Measurements from ENCODE around the gene HINFP. TPM values are rescaled to one million over a fixed set of nuclear protein-coding genes. Genes with fewer than 3 reads are reported as not detected.

The HINFP gene, protein sequence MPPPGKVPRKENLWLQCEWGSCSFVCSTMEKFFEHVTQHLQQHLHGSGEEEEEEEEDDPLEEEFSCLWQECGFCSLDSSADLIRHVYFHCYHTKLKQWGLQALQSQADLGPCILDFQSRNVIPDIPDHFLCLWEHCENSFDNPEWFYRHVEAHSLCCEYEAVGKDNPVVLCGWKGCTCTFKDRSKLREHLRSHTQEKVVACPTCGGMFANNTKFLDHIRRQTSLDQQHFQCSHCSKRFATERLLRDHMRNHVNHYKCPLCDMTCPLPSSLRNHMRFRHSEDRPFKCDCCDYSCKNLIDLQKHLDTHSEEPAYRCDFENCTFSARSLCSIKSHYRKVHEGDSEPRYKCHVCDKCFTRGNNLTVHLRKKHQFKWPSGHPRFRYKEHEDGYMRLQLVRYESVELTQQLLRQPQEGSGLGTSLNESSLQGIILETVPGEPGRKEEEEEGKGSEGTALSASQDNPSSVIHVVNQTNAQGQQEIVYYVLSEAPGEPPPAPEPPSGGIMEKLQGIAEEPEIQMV
- 13.3 TPM for total RNA-seq
- long read RNA-seq, transcript HINFP-201 (10 exons, 3,163 nt), result major isoform, 10 of 18 reads
- long read RNA-seq, partial matches to known transcripts, result 3 of 18 reads
- long read RNA-seq, other reads (novel, unspliced or antisense), result 5 of 18 reads

DNA sequence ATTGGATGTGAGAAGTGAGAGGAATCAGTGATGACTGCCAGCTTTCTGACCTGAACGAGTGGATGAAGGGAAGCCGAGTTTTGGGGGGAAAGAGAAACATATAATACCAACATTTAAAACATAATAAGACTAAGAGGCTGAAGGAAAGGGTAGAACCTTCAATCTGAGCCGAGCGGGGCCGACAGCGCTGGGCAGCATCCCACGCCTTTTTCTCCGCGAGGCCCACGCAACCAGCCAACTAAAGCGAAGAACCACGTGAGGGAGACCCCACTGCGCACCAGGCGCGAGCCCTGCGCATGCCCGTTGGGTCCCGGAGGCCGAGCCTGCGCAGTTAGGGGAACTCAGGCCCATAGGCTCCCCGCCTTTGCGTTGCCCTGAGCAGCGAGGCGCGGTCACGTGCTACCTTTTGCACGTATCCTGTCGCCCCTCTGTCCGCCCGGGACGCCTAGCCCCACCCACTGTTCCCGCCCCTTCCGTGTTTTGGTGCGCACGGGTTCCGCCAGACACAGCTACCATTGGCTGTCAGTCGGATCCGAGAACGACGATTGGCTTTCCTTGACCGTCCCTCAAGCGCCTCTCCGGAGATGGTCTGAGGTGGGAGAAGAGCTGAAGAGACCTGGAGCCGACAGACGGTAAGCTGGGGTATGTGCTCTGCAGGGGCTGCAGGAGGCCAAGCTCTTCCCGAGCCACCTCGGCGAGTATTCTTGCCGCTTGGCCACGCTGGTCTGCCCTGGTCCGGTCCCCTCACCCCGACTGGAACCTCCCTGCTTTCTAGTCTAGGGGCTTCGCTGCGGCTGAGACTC, at the start of gene HINFP:
Gene HINFP (plus strand): TSS at position 573 of the 803 bp plus-strand sequence. CDS start 5,365 bp downstream, outside the sequence.
- ATAC-seq (ENCODE audit: poor library complexity) (peak; percentile 100), DNase-seq (peak; percentile 100)
- intact Hi-C loops (cut with DNase I), result no loop called here

GRCh38 chr11:119077839-119078238, 43.5 kb upstream of the HINFP start:
- intact Hi-C loops (cut with DNase I), result no loop called here
- ATAC-seq (ENCODE audit: poor library complexity) (no peak), DNase-seq (no peak)

DNA sequence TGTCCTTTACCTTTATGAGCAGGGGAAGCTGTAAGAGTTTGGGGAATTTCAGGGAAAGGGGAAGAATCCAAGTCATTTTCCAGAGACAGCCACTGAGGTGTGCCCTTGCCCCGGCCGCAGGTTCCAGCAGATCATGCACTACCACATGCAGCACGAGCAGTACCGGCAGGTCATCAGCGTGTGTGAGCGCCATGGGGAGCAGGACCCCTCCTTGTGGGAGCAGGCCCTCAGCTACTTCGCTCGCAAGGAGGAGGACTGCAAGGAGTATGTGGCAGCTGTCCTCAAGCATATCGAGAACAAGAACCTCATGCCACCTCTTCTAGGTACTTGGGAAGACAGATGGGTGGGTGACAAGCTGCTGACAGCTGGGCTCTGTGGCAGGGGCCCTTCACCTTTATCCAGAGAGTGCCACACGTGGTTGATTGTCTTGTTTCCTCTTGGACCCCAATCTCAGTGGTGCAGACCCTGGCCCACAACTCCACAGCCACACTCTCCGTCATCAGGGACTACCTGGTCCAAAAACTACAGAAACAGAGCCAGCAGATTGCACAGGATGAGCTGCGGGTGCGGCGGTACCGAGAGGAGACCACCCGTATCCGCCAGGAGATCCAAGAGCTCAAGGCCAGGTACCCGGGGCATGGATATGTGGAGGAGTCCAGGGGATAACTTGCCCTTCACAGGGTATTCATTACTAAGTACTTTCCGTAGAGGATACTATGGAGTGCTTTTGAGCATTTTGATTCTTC, 42.5 kb upstream of the HINFP start:
- no peak for DNase-seq
- intact Hi-C loops (cut with DNase I), result no loop called here
- no peak for ATAC-seq (ENCODE audit: poor library complexity)

DNA sequence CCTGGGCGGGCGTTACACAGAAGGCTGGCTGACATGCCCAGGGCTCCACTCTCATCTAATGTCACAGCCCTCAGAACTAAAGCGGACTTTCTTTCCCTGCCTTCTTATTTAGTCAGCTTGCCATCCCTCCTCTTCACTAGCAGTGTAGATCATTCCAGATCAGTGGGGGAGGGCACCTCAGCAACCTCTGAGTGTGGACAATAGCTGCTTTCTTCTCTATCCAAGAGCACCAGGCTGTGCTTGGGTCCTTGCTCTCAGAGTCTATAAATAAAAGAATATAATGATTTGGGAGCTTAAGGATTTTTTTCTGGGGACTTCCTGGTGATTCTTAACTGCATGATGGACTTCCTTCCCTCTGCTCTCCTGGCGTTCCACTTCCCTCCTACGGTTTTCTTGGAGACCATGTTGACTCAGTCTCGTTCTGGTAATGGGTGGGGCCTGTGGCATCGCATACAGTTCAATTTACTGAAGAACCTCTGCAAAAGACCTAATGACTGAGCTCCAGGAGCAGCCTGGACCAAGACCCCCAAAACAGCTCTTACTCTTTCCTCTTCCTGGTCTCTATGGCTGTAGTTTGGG, 39.6 kb upstream of the HINFP start:
- ATAC-seq (ENCODE audit: poor library complexity) (no peak), DNase-seq (no peak)
- intact Hi-C loops (cut with DNase I), result no loop called here

- ATAC-seq (ENCODE audit: poor library complexity) (peak; percentile 98), DNase-seq (peak; percentile 96)
- intact Hi-C loops (cut with DNase I), result no loop called here
Observed at GRCh38 chr11:119084663-119085436, 36.5 kb upstream of the HINFP start, which contains the start of gene HMBS. TSS of gene HMBS (plus strand) at chr11:119084881. CDS start at chr11:119085034, 153 bp downstream.

- DNase-seq (no peak), ATAC-seq (ENCODE audit: poor library complexity) (no peak)
- intact Hi-C loops (cut with DNase I), result no loop called here
Observed at GRCh38 chr11:119085437-119085847, 35.9 kb upstream of the HINFP start.

GRCh38 chr11:119087123-119087522, 34.3 kb upstream of the HINFP start:
- ATAC-seq (ENCODE audit: poor library complexity) (no peak), DNase-seq (no peak)
- intact Hi-C loops (cut with DNase I), result no loop called here

- no peak for ATAC-seq (ENCODE audit: poor library complexity)
- no peak for DNase-seq
- intact Hi-C loops (cut with DNase I), result no loop called here
Observed at GRCh38 chr11:119087747-119088241, 33.6 kb upstream of the HINFP start.

- intact Hi-C loops (cut with DNase I), result no loop called here
- DNase-seq, result no peak
- ATAC-seq (ENCODE audit: poor library complexity), result no peak
Observed at GRCh38 chr11:119088406-119088805, 33.0 kb upstream of the HINFP start.

GRCh38 chr11:119089319-119089718, 32.1 kb upstream of the HINFP start:
- intact Hi-C loops (cut with DNase I), result no loop called here
- DNase-seq, result no peak
- no peak for ATAC-seq (ENCODE audit: poor library complexity)

GRCh38 chr11:119091178-119091577, 30.2 kb upstream of the HINFP start:
- ATAC-seq (ENCODE audit: poor library complexity) (no peak), DNase-seq (no peak)
- intact Hi-C loops (cut with DNase I), result no loop called here

DNA sequence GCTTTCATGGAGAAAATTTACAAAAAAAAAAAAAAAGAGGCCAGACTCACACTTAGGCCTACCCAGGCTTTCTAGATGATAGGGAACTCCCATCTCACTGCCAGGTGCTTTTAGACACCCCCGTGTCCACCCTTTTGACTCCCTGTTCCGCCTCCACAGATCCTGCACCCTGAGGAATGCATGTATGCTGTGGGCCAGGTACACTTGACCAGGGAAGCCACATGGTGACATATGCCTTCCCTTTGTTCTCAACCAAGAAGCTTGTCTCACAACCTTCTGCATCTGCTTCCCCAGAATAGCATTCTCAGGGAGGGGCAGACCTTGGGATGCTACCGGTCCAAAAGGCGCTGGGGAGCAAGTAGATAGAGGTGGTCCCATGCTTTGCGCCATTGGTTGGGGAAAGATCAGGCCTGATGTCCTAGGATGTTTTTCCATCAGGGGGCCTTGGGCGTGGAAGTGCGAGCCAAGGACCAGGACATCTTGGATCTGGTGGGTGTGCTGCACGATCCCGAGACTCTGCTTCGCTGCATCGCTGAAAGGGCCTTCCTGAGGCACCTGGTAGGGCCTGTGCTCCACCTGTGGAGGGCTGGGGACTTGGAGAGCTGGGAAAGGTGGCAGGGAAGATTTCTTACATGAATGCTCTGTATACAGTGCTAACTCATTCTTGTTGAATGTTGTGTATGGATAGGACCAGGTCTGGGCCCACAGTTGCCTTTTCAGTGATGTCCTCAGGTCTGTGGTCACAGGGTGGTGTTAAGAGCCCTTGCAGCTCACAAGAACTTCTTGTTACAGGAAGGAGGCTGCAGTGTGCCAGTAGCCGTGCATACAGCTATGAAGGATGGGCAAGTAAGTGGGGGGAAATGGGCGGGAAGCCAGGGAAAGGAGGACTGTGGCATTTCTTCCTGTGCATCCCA, 29.2 kb upstream of the HINFP start:
- intact Hi-C loops (cut with DNase I), result no loop called here

DNA sequence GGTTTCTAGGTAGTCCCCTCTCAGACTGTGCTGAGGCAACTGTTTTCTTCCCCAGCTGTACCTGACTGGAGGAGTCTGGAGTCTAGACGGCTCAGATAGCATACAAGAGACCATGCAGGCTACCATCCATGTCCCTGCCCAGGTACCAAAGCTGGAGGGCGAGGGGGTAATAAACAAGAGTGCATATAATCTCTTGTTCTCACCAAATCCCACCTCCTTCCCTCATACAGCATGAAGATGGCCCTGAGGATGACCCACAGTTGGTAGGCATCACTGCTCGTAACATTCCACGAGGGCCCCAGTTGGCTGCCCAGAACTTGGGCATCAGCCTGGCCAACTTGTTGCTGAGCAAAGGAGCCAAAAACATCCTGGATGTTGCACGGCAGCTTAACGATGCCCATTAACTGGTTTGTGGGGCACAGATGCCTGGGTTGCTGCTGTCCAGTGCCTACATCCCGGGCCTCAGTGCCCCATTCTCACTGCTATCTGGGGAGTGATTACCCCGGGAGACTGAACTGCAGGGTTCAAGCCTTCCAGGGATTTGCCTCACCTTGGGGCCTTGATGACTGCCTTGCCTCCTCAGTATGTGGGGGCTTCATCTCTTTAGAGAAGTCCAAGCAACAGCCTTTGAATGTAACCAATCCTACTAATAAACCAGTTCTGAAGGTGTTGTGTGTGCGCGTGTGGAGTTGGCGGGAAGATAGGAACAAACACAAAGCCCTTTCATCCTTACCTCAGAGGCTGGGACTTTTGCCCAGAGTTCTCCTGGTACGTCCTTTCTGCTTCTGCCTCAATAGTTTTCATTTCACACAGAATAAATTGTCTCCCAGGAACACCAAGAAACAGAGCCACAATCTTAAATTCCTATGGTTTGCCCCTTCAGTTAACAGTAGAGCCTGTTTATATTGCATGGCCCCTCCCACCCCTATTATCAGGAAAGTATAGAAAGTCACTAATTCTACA, 28.2 kb upstream of the HINFP start:
- DNase-seq, result no peak
- intact Hi-C loops (cut with DNase I), result no loop called here

More for the DNA sequence above, 29.2 kb upstream of the HINFP start:
- ATAC-seq (ENCODE audit: poor library complexity), result no peak
- DNase-seq, result no peak

DNA sequence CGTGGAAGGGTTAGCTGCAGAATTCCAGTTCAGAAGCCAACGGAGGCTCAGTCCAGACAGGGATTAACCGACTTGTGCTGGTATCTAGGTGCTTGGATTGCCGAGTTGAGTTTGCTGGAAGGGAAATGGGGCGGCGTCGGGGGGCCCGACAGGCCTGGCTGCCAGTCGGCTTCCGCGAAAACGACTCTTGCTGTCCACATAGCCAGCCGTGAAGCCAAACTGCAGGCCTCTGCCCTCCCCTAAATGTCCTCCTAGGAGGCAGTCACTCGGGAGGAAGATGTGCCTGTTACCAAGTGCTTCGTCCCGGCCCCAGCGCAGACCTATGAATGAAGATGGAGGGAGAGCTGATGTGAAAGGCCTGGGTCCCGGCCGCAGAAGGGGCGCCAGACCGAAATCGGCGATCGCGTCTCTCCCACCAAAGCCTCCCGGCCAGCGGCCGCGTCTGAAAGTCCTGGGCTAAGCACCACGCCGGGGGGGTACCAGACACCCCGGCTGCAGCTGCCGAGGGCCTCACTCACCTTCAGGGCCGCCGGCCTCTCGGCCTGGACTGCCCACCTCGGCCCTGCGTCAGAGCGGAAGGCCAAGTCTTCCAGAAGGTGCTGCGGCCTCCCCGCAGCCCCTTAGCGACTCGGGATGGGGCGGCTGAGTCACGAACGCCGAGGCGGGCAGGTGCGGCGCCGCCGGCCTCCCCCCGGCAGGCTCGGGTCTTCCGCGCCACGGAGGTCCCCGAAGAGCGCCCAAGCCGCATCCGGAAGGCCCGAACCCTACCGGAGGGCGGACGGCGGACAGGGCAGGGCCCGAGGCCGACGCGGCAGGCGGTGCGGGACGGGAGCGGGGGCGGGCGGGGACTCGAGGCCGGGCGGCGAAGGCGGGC, 27.2 kb upstream of the HINFP start:
- peak; percentile 33 for ATAC-seq (ENCODE audit: poor library complexity)
- DNase-seq, result no peak
- intact Hi-C loops (cut with DNase I), result loop anchor here (2.0 kb wide), 1 partner anchor 103 kb away; no protein-coding TSS in a partner anchor

More for the DNA sequence above, 28.2 kb upstream of the HINFP start:
- no peak for ATAC-seq (ENCODE audit: poor library complexity)

- intact Hi-C loops (cut with DNase I), result loop anchor here (2.0 kb wide), 1 partner anchor 102 kb away; no protein-coding TSS in a partner anchor
- DNase-seq (peak; percentile 91), ATAC-seq (ENCODE audit: poor library complexity) (peak; percentile 89)
Observed at GRCh38 chr11:119094816-119095065, 26.6 kb upstream of the HINFP start.

All from Right ventricle myocardium superior (tissue), 1 donor.